CD4-positive, alpha-beta T cell treated with Interleukin-17A for 1 hour (primary cell): ENCODE measurements around the gene CEP170B.
"Not testable (repeated sequence)": the region's sequence is repeated elsewhere in the genome, so short reads cannot be mapped to it uniquely, and the experiment has no call there.

Experiments used
- DNase-seq: peaks from one replicate; pipeline ENCODE4 v3.0.0-alpha.2; 2020

Gene CEP170B

DNA sequence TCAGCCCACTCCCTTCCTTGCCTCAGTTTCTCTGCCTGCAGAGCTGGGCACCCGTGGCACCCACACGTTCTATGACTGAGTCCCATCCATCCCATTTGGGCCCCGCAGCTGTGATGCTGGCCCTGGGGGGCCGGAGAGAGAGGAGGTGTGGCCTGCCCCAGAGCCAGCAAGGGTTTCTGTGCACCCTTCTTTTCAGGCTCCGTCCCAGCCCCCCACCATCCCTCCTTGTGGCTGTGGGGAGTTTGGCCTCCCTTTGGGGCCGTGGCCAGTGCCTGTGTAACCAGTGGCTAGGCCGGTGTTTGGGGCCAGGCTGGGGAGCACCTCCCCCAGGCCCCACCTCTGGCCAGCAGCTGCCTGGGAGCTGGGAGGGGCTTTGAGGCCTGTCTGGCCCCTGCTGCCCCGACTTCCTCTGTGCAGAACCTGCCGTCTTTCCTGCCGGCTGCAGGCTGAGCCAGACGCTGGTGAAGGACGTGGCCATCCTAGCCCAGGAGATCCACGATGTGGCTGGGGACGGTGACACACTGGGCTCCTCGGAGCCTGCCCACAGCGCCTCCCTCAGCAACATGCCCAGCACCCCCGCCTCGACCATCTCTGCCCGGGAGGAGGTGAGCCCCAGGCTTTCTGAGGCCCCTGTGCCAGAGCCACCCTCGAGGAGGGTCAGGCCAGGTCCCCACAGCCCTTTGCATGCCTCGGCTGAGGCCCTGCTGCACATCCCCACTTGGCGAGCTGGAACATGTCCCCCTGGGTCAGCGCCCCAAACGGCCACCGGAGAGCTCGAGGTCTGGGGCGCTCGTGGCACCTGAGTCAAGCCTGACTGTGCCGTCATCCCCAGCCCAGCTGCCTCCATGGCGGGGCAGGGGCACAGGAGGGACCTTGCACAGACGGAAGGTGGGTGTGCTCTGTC is 27.7 kb downstream of the CEP170B start:
- DNase-seq: no peak

GRCh38 chr14:104893435-104894207 is 28.6 kb downstream of the CEP170B start:
- DNase-seq: no peak

DNA sequence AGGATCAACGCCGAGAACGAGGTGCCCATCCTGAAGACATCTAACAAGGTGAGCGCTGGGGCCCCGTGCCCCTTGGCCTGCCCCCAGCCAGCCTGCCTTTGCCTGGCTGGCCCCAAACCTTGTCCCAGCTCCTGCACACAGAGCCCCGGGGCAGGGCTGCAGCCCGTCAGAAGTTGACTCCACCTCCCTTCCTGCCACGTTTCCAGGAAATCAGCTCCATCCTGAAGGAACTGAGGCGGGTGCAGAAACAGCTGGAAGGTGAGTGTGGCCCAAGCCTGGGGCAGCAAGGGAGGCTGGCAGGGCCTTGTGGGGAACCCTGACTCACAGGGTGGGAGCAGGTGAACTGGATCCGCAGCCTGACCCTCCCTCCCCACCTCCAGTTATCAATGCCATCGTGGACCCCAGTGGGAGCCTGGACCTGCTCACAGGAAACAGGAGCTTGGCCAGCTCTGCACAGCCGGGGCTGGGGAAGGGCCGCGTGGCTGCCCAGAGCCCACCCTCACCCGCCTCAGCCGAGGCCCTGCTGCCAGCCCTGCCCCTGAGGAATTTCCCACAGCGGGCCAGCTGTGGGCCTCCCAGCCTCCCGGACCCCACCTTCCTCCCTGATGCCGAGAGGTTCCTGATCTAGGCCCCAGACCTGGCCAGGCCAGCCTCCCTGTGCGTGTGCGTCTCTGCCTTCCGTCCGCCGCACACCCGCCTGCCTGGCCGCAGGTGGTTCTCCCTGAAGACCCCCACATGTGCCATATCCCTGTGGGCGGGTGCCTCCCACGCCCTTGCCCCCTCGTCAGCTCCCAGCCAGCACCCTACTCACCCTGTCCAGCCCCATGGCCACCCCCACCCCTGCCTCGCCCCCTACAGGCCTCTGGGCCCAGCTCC is 29.5 kb downstream of the CEP170B start:
- DNase-seq: no peak

DNA sequence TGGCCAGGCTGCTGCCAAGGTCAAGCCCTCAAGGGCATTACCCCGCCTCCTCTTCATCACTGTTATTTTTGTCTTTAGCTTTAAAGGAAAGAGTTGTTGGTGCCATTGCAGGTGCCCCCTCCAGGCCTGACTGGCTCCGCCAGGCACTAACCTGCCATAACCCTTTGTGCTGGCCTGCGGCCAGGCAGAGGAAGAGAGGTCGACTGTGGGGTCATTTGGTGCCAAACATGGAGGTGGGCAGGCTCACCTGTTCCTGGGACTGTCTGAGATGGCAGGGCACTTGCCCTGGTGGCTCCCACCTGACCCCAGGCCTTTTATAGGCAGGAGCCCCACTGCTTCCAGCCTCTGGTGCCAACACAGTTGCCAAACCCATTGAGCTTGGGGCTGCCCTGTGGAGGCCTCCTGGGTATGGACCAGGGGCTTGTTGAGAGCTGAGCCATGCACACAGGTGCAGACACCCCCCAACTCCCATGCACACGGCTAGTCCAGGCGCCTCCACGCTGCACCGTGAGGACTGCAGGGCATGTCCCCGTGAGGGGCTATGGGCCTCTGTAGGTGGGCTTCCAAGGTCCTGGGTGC is 30.2 kb downstream of the CEP170B start:
- DNase-seq: no peak

- no peak for DNase-seq
Observed at GRCh38 chr14:104895786-104896661, 31.0 kb downstream of the CEP170B start.

DNA sequence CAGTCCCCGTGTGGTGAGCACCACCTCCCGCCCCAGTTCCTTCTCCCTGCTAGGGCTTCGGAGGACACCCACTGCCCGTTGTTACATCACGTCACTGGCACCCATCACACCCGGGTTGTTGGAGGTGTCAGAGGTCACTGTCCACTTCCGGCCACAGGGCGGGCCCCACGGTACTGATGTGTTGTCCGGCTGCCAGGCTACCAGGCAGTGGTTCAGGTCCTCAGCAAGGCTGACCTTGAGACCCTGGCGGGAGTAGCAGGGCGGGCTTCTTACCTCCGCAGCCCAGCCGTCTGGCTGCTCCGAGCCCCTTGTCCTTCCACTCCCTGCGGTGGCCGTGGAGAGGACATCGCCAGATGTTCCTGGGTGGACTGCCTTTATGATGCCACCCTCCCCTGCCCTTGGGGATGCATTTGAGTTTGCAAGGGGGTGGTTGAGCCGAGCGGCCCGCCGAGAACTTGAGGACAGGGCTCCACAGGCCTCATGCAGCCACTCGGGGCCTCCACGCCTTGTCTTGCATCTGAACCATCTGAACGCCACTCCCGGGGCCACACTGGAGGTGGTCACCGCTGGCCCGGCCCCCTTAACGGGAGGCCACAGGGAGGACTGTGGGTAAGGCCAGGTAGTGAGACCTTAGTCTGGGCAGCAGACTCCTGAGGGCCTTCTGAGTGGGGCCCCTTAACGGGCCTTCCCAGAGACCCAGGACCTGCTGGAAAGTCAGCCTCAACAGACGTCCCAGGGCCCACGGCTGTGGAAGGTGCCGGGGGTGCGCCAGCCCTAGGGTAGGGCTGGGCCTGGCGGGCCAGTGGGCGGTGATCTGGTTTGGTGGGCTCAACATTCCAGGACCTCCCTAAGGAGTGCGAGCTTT is 32.5 kb downstream of the CEP170B start:
- DNase-seq: no peak

- no peak for DNase-seq
Observed at GRCh38 chr14:104898195-104898558, 33.1 kb downstream of the CEP170B start.

GRCh38 chr14:104898870-104899510 is 33.9 kb downstream of the CEP170B start:
- DNase-seq: no peak

GRCh38 chr14:104899781-104900180 is 34.7 kb downstream of the CEP170B start:
- no peak for DNase-seq

- DNase-seq: no peak
Observed at GRCh38 chr14:104900639-104901512, 35.8 kb downstream of the CEP170B start.

- DNase-seq: no peak
Observed at GRCh38 chr14:104903990-104904389, 38.9 kb downstream of the CEP170B start.

- DNase-seq: not testable (repeated sequence)
Observed at GRCh38 chr14:104904650-104905578, 39.8 kb downstream of the CEP170B start.

DNA sequence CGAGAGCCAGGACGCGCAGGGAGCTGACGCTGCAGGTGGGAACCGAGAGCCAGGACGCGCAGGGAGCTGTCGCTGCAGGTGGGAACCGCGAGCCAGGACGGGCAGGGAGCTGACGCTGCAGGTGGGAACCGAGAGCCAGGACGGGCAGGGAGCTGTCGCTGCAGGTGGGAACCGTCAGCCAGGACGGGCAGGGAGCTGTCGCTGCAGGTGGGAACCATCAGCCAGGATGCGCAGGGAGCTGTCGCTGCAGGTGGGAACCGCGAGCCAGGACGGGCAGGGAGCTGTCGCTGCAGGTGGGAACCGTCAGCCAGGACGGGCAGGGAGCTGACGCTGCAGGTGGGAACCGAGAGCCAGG is 40.5 kb downstream of the CEP170B start:
- not testable (repeated sequence) for DNase-seq

DNA sequence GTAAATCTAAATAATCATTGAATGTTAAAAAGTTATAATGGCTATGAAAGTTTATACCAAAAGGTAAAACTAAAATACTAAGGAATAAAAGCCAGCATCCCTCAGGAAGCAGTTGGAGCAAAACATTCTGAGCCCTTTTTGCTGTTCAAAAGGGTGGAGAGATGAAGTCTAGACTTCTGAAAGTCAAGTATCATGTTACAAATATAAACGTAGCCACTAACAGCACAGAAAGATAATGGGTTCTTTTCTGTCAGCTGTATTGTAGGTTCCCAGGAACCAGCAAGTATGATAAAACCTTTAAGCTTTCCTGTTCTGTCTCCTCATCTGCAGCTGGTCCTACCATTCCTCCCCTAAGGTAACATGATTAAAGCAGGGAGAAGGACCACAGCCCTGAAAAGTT is 43.2 kb downstream of the CEP170B start:
- no peak for DNase-seq

- no peak for DNase-seq
Observed at GRCh38 chr14:104912053-104912452, 47.0 kb downstream of the CEP170B start.

GRCh38 chr14:104913435-104913834 is 48.4 kb downstream of the CEP170B start:
- DNase-seq: no peak

DNA sequence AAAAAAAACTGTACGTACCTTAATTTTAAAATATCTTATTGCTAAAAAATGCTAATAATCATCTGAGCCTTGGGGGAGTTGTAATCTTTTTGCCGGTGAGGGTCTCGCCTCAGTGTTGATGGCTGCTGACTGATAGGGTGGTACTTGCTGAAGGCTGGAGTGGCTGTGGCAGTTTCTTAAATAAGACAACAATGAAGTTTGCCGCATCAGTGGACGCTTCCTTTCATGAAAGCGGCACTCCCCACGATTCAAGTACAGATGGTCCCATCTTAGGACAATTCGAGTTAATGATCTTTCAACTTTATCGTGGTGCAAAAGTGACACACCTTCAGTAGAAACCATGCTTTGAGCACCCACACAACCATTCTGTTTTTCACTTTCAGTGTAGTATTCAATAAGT is 52.0 kb downstream of the CEP170B start:
- no peak for DNase-seq

DNA sequence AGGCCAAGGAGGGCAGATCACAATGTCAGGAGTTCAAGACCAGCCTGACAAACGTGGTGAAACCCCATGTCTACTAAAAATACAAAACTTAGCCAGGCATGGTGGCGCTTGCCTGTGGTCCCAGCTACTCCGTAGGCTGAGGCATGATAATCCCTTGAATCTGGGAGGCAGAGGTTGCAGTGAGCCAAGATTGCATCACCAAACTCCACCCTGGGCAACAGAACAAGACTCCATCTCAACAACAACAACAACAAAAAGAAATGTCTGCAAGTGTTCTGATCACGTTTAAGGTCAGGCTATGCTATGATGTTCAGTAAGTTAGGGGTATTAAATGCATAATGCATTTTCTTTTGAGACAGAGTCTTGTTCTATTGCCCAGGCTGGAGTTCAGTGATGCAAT is 52.9 kb downstream of the CEP170B start:
- no peak for DNase-seq
